DND-41 (cell line): ENCODE data around the gene DRD3.

Experiments used
- CTCF ChIP-seq: IDR thresholded peaks from 2 replicates; pipeline ENCODE4 v1.5.1; 2012; ENCODE audit warnings: borderline replicate concordance, low read length, moderate library complexity, mild to moderate bottlenecking; ENCODE audit not compliant: poor library complexity, severe bottlenecking; ENCODE audit errors: extremely low read depth
- EZH2 ChIP-seq: IDR thresholded peaks from 3 replicates; pipeline ENCODE4 v1.6.1; 2012; ENCODE audit warnings: borderline replicate concordance, low read depth, mild to moderate bottlenecking, moderate library complexity, low read length, inconsistent platforms; ENCODE audit not compliant: severe bottlenecking

DNA sequence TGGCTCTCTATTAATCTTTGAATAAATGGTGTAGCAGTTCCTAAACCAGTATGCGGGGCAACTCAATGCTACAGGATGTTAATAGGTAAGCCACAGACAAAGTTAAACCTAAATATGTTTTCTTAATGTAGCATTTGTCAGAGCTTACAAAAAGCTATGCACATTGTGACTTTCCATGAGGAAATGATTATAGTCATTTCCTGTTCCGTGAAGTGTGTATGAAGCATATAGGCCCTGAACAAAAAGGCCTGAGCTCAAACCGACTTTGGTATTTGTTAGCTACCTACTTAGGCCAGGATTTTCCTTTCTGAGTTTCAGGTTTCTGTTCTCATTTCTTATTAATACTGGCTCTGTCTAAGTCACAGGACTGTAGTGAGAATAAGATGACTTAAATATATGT, 44.3 kb upstream of the DRD3 start:
- TF ChIP-seq CTCF (no peak), EZH2 (no peak)
